Stimulated activated CD4-positive, alpha-beta T cell treated with anti-CD3 and anti-CD28 coated beads, Interleukin-4, amount 100 ng/mL, for 1 hour (primary cell): Measurements from ENCODE around the gene TST.

Experiments
- DNase-seq: peaks from one replicate; pipeline ENCODE4 v3.0.0-alpha.2; 2020

Gene TST

DNA sequence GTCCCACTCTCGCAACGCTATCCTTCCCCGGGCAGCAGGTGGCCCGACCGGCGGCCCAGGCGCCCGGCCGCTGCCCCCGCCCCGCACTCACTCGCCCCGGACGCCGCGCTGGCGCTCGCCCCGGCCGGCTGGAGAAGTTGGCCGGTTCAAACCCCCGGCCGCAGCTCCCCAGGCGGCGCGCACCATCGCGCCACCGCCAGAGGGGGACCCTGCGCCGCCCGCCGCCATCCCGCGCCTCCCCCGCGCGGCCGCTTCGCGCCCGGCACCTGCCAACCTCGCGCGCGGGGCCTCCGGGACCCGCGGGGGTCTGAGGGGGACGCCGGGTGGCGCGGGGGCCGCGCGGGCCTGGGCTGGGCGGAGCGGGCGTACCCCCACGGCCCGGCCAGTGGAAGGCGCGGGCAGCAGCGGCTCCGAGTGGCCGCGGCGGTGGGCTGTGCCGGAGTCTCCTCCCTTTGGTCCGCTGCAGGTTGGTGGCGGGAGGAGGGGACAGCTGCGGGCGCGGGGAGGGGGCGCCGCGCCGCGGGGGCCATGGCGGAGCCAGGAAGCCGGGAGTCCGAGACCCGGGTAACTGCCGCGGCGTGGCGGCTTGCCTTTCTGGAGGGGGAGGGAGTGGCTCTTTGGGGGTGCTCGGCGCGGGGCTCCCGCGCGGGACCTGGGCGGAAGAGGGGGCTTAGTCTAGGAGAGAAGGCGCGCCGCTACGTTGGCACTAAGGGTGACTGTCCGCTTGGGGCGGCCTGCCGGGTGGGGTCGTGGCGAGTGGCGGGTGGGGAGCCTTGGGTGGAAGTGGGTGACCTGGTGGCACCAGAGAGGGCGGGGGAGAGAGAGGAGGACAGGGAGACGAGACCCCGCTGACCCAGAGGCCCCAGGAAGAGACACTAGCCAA is at the start of gene TST, which contains the start of gene MPST:
Gene TST (minus strand): TSS at position 139 of the 883 bp plus-strand sequence. CDS start 715 bp downstream, outside the sequence.
Gene MPST (plus strand): TSS at position 434 of the 883 bp plus-strand sequence. CDS start 95 bp downstream, at position 529.
- peak; percentile 44 for DNase-seq

DNA sequence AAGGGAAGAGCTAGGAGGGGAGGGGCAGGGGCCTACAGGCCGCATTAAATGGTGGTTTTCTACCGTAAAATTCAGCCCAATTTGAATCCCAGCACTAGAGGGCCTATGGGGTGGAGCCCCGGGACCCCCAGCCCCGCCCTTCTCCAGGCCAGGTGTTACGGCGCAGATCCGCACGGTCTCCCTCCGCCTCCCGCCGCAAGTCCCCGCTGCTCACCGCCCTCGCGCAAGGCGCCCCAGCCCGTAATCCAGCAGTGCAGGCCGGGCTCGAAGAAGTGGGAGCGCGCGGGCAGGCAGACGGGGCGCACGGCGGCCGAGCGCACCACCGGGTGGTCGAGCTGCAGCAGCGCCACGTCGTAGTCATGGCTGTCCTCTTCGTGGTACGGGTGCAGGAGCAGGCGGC is 49.6 kb upstream of the TST start:
- no peak for DNase-seq

DNA sequence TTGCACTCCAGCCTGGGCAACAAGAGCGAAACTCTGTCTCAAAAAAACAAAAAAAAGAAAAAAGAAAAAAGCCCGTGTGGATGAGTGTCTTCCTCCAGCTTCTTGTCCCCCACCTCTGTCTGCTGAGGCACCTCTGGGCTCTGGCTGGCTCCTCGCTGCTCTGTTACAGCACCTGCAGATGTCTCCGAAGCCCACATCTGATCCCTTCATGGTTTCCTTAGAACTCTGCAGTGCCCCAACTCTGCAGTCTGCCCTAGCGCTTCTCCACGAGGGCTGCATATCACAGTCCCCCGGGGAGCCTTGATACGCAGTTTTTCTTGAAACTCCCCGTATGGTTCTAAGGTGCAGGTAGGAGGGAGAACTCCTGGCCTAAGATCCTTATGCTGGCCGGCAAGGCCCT is 48.2 kb upstream of the TST start:
- no peak for DNase-seq

DNA sequence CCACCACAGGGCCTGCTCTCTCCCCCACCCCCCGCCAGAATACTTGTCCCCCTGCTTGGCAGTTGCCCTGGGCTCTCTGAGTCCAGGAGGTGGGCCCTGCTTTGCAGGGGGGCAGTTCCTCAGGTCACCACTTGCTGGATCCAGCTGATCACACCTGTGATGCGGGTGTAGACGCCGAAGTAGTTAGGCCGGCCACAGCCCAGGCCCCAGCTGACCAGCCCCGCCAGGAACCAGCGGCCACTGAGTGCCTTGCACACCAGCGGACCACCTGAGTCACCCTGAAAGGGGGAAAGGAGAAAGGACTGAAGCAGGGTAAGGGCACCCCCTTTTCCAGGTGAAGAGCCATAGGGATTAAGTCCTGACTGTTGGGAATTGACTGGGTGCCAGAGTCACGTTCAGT is 46.7 kb upstream of the TST start:
- DNase-seq = no peak

DNA sequence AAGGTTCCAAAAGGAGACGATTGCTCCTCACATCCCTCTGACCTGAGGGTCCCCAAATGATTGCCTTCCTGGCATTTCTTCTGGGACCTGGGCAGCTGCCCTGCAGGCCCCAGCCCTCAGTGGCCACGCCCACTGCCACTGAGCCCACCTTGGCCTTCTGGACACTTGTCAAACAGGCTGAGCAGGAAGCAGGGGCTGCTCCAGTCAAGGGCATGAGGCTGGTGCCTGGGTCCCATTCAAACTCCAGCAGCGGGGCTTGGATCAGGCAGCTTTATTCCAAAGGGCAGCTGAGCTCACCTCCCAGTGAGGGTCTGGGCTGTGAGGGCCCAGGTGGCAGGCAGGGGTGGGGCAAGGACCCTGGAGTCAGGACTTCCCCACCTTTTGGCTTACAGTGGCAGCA is 45.9 kb upstream of the TST start:
- no peak for DNase-seq

DNA sequence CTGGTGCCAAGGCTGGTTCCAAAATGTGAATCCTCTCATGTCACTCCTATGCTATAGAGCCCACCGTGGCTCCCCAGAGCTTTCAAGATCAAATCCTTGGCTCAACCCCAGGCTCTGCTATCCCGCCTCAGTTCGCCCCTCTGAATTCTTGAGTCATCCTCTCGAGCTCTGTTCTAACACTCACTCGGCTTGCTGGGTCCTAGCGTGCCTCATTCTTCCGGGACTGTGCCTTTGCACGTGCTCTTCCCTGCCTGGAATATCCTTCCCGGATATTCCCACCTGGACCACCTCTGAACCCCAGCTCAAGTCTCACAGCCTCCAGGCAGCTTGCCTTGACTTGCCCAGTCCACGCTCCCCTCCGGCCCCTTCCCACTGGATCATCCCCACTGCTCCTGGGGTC is 45.3 kb upstream of the TST start:
- no peak for DNase-seq

DNA sequence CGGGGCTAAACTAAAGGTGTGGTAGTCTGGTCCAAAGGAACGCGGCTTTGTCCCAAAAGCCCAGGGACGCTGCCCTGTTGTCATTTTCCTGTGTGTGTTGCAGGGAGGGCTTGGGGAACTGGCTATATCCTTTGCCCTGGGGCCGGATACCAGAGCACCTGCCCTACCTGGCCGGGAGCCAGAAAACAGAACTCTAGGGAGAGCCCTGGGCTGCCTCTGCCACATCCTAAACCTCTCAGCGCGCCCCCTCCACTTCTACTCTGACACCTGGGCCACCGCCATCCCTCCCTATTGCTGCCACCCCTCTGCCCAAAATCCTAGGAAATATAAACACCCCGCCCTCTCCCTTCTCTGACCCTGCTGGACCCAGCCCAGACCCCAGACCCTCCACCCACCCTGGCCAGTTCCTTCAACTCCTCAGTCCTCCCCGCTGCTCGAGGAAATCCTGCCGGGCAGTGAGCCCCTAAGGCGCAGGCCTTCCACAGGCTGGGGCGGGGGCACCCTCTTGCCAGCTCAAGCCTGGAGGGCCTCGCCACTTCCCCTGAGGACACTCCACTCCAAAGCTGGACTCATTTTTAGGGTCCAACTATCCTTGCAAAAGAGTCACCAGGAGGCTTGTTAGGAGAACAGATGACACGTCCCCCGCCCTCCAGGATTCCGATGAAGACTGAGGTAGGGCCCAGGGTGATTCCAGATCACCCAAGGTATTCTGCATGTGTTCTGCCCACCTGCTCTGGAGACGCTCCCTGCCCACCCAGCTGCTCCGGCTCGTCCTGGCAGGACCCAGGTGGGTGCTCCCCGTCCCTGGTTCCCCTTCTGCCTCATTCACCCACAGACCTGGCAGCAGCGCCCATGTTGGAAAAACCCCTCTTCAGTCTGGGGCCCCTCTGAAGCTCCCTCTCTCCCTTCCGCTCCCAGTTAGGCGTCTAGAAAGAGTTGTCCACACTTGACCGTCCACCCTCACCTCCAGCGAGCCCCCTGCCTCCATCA is 44.5 kb upstream of the TST start:
- no peak for DNase-seq

DNA sequence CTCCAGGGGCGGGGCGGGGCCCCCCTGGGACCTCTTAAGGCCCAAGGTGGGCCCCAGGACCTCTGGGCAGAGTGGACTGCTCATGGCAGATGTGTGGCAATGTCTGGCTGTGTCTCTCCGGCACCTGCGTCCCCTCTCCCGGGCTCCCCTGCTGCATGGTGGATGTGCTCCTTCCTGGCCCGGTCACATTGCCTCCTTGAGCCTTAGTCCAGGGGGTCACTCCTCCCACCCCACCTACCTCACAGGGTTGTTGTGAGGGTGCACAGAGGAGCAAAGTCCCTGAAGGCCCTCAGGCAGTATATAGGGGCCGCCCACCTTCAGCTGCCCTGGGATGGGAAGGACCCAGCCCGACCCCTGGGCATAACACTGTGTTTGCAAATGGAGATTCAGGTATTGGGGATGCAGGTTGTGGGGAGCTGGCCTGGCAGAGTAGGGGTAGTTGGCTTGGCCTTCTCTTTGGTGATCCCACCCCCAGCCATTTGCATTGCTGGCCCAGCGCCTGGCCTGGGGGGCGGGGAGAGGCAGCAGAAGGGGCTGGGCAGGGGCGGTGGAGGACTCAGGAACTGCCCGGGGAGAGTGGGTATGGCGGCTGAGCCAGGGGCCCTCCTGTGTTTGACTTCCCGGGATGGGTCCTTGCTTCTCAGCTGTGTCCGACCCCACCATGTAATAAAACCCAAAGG is 43.6 kb upstream of the TST start:
- DNase-seq = no peak

DNA sequence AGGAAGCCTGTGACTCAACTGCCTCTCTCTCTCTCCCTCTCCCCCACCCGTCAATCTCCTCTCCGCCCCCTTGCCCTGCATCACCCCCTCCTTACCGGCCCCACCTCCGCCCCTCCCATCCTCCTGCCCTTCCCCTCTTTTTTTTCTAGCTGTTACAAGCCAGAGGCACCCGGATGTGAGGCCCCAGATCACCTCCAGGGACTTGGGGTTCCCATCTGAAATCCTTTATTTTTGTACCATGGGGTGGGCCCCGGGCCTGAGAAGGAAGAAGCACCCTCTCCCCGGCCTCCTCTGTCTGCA is 43.1 kb upstream of the TST start:
- no peak for DNase-seq

DNA sequence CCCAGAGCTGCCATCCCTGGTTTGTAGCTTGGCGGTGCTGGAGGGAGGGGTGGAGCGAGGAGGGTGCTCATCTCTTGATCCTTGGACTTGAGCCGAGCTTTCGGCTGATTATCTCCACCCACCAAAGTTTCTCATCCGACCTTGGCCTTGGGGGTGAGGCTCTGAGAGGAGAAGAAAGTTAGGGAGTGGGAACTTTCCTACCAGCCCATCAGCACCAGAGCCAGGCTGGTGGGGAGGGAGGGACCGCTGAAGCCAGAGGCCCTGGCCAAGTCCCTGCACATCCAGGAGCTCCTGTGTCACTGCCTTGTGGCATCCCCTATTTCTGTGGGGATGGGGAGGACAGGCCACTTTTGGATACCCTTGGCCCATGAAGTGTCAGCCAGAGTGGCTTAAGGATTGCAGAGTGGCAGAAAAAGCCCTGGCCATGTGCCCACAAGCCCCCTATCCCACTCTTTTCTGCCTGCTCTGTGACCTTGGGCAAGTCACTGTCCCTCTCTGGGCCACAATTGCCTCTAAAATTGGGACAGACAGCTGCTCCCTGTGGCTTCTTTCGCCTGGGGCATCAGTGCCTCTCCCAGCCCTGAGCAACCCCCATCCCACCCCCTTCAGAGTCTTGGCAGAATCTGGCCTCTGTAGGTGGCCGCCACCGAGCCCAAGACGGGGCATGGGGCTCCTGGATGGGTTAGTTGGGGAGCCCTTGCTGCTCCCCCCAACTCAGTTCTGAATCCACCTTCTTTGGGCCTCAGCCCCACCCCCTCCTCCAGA is 42.5 kb upstream of the TST start:
- DNase-seq = no peak

DNA sequence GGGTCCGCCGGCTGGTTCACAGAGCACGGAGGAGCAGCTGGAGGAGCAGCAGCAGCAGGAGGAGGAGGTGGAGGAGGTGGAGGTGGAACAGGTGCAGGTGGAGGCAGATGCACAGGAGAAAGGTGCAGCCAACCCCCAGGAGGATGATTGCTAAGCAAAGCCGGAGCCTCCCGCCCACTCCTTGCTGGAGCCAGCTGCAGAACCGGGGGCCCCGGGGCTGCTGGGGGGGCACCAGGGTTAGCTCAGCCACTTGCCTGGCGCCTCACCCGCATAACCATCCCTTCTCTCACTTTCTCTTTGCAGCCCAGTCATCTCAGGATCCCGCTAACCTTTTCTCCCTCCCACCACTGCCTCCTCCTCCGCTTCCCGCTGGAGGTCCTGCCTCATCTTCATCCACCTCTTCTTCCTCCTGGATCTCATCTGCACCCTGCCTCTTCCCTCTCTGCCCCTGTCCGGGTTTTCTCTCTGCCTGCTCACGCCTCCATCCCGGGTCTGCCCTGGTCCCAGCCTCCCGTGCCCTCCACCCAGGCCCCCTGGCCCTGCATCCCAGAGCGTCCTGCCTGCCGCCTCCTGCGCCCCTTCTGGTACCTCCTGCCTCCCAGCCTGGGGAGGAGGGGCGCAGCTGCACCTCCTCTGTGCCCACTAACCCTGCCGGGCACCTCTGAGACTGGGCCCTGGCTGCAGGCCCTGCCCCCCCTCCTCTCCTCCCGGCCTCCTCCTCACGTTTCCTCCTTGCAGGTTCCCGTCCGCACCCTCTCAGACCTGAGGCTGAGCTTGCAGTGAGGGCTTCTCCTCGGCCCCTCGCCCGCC is 41.8 kb upstream of the TST start:
- DNase-seq = peak; percentile 57

DNA sequence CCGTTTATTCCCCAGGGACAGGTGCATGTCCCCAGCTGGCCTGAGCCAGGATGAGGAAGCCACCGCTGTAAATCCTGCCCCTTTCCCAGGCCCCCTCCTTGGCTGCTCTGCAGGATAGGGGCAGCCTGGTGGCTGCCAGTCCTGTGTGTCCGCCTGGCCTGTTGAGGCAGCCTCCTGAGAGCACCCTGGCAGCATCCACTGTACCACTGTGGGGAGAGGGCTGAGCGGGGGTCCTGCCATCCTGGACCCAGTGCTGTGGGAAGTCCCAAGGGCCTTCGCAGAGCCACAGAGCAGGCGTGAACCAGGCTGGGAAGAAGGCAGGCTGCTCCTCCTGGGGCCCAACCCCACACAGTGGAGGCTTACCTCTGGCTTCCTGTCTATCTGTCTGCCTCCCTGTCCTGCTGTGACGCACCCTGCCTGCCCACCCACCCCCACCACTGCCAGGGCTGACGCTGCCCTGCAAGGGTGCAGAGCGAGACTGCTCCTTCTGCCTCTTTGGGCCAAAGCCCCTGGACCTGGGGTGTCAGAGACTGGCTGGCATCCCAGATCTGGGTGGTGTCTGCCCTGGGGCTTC is 40.7 kb upstream of the TST start:
- no peak for DNase-seq

DNA sequence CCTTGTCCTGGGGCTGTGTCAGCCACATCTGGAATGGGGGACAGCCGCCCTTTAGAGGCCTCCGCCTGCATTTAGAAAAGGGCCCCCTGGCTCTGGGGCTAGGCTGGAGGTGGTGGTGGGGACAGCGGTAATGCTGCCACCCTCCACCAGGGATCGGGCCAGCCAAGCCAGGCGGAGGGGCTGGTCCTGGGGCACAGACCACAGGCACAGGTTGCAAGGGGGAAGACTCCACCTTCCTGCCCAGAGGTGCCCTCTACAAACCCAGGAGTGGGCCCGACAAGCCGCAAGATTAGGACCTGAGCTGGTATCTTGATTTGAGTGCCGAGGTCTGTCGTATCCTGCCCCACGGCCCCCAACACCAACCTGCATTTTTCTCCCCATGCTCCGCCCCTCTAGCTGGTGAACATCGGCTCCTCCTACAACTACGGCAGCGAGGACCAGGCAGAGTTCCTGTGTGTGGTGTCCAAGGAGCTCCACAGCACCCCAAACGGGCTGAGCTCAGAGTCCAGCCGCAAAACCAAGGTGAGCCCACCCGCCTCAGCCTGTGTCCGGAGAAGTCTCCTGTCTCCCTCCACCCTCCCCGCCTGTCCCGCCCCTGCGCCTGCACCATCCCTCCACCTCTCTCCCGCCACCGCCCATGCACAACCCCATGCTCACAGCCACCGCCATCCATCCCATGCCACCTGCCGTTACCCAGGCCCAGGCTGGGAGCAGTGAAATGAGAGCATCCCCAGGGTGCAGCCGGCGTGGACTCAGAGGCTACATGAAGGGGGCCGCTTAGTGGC is 39.9 kb upstream of the TST start:
- DNase-seq = no peak

DNA sequence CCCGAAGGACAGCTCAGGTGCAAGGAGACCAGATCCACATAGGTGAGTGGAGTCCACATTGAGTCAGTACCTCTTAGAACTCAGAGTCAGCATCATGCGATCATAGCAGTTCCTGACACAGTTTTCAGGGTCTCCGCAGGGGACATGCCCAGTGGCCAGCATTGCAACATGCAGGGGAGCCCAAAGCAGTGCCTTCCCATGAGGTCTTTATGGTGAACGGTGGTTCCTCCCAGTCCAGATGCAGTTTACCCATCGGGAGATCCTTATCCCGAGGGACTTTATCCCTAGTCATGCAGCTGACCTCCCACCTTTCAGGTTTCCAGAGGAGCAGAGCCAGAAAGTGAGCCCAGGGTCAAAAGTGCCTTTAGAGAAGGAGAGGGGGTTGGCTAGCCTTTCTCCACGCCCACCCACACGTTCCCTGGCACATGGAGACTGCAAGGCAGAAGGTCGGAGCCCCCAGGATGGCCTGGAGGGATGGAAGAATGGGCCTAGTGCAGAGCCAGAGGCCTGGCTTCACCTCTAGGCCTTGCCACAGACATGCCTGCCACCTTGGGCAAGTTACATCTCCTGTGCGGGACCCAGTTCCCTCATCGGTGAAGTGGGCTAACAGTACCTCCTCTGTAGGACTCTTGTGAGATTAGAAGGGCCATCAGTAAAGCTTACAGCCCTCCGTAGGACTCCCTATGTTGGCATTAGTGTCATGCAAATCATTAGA is 38.7 kb upstream of the TST start:
- DNase-seq = no peak

DNA sequence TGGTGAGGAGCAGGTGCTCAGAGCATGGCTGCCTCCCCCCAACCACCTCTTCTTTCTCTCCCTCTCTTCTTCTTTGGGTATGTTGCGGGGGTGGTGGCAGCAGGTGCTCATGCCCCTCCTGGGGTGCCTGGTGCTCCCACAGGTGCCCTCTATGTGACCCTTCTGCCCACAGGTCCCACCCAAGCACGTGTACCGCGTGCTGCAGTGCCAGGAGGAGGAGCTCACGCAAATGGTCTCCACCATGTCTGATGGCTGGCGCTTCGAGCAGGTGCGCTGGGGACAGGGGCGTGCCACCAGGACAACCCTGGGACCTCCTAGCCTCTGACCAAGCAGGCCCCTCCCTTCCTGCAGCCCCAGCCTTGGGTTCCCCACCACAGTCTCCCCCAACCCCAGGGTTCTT is 38.0 kb upstream of the TST start:
- no peak for DNase-seq

DNA sequence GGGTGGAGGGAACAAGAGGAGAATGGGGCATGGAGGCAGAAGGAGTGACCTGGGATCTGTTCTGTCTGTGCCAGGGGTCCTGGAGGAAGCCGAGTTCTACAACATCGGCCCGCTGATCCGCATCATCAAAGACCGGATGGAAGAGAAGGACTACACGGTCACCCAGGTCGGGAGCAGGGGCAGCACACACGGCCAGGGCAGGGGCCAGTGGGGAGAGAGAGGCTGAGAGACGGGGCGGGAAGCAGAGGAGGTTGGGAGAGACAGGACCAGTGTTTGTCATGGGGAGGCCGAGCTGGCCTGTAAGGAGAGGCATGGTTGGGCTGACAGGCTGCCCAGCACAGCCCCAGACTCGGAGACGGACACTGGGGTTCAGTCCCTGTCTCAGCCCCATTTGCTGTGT is 37.0 kb upstream of the TST start:
- no peak for DNase-seq

DNA sequence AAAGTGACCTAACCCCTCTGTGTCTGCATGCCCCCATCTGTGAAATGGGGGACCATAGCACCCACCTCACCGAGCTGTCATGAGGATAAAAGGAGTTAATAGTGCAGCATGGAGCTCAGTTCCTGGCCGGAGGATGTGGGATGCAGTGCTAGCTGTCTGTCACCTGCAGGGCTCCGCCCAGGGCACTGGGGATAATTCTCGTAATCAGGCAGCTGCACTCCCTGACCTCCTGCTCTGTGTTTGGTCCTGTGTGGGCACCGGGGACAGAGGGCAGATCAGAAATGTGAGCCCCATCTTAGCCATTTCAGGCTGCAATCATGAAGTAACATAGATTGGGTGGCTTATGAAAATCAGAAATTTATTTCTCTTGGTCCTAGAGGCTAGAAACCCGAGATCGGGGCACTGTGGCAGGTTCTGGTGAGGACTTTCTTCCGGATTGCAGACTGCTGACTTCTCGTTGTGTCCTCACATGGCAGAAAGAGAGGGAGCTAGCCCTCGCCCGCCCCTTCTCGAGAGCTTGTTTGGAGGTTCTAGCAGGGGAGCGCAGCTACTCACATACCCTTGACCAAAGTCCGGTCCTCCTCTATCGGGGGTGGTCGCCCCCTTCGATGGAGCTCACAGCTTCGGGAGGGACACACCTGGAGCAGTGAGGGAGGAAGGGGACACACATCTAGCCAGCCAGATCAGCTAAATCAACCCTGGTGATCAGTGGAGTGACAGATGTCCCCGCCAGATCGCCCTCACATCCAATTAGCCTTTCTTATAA is 35.5 kb upstream of the TST start:
- DNase-seq = no peak

DNA sequence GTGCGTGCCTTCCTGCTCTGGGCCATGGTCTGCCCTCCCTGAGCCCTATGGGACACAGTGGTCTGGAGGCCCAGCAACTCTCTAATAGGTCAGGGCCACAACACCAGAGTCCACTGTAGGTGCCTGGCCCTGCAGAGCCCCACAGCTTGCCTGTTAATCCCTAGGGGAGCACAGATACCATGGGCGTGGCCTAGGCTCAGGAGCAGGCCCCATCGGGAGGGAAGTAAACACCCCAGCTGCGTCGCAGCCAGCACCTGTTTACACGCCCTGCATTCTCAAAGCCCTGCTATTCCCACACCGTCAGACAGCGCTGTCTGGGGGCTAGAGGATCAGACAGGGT is 34.8 kb upstream of the TST start:
- no peak for DNase-seq
